Lower lobe of right lung (tissue), 2 donors: ENCODE measurements around the gene LSAMP. TPM values are rescaled to one million over a fixed set of nuclear protein-coding genes. Genes with fewer than 3 reads are reported as not detected.

Source experiments
- ATAC-seq, 2 donors: fragments of 200-7000 bp; cut with Tn5 transposase; one replicate each; pipeline ENCODE4 v1.9.1; 2020 to 2022; ENCODE audit warnings: mild to moderate bottlenecking in 2 of 2, moderate library complexity in 2 of 2
- DNase-seq: peaks from one replicate; pipeline ENCODE4 v3.0.0-alpha.2; 2020
- H3K27ac ChIP-seq: fragments of 200-600 bp; one replicate; pipeline ENCODE4 v1.8.0; 2022
- H3K27me3 ChIP-seq: fragments of 200-600 bp; one replicate; pipeline ENCODE4 v1.8.0; 2022; ENCODE audit warnings: low read depth
- H3K36me3 ChIP-seq: fragments of 200-600 bp; one replicate; pipeline ENCODE4 v1.8.0; 2022; ENCODE audit warnings: mild to moderate bottlenecking
- H3K4me1 ChIP-seq: fragments of 200-600 bp; one replicate; pipeline ENCODE4 v1.8.0; 2022
- H3K4me3 ChIP-seq: fragments of 200-600 bp; one replicate; pipeline ENCODE4 v1.8.0; 2022; ENCODE audit warnings: mild to moderate bottlenecking
- H3K9me3 ChIP-seq: fragments of 200-600 bp; one replicate; pipeline ENCODE4 v1.8.0; 2022
- intact Hi-C: fragments of 100-400 bp; cut with DNase I; formaldehyde crosslinking; loops from one replicate; pipeline ENCODE4 v1.11.0; 2022
- total RNA-seq: library from RNA; stranded (reverse); fragmentation: NEBNext Ultra II Directional; extraction: Animal tissue kit (Norgen Biotek cat#: 25700); gene quantifications from one replicate; pipeline ENCODE4 v1.2.1, GENCODE V29; 2021
- TF ChIP-seq, protein P1 (sequence below): fragments of 200-600 bp; IDR thresholded peaks from one replicate; pipeline ENCODE4 v1.8.0; 2022; ENCODE audit warnings: antibody characterized with exemption, mild to moderate bottlenecking
- donor health status: DM: no; HTN: yes; CAD: no; lungs with severe emphysema.

The LSAMP gene
- total RNA-seq, 1 donor from 2014 or later, result 20.1 TPM

DNA sequence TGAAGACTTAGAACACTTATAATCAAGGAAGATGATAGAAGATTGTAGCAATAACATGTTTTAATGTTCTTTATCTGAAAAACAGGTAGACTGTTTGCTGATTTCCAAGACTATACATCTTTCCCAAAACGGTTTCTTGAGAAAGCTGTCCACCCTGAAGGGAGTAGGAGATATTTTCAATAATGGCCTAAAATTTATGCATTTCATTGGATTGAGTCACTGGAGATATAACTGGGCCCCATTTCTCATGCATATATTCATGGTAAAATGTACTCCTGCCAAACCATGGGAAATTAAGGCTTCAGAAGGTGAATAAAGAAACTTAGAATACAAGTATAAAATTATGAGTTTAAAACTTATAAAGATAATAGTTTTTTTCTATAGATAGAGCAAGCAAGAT is 143.9 kb downstream of the LSAMP start:
- Histone ChIP-seq H3K4me1 (no peaks in the 10 kb centered on the region), H3K4me3 (no peak overlapping the region), H3K36me3 (no peaks in the 10 kb centered on the region), H3K27me3 (no peaks in the 10 kb centered on the region), H3K27ac (no peak overlapping the region), H3K9me3 (no peaks in the 10 kb centered on the region)
- ATAC-seq (no peak), DNase-seq (no peak)
- TF ChIP-seq, protein P1, sequence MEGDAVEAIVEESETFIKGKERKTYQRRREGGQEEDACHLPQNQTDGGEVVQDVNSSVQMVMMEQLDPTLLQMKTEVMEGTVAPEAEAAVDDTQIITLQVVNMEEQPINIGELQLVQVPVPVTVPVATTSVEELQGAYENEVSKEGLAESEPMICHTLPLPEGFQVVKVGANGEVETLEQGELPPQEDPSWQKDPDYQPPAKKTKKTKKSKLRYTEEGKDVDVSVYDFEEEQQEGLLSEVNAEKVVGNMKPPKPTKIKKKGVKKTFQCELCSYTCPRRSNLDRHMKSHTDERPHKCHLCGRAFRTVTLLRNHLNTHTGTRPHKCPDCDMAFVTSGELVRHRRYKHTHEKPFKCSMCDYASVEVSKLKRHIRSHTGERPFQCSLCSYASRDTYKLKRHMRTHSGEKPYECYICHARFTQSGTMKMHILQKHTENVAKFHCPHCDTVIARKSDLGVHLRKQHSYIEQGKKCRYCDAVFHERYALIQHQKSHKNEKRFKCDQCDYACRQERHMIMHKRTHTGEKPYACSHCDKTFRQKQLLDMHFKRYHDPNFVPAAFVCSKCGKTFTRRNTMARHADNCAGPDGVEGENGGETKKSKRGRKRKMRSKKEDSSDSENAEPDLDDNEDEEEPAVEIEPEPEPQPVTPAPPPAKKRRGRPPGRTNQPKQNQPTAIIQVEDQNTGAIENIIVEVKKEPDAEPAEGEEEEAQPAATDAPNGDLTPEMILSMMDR, result no peak
- intact Hi-C loops, result no loop called here

DNA sequence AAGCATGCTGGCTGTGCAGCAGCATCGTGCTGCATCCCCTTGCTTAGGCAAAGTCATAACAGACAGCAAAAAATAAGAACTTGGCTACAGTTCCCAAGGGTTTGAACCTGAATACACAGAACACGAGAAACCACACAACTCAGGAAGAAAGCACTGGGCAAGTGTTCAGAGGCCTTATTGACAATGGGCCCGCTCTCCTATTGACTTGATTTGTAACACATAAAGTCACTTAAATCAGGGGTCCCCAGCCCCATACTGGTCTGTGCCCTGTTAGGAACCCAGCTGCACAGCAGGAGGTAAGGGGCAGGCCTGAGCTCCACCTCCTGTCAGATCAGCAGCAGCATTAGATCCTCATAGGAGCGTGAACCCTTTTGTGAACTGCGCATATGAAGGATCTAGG is 145.1 kb downstream of the LSAMP start:
- DNase-seq (no peak), ATAC-seq (no peak)
- Histone ChIP-seq H3K4me3 (no peak overlapping the region), H3K9me3 (no peaks in the 10 kb centered on the region), H3K36me3 (no peaks in the 10 kb centered on the region), H3K27ac (no peak overlapping the region), H3K27me3 (no peaks in the 10 kb centered on the region), H3K4me1 (no peaks in the 10 kb centered on the region)
- intact Hi-C loops, result no loop called here
- TF ChIP-seq, protein P1, result no peak

DNA sequence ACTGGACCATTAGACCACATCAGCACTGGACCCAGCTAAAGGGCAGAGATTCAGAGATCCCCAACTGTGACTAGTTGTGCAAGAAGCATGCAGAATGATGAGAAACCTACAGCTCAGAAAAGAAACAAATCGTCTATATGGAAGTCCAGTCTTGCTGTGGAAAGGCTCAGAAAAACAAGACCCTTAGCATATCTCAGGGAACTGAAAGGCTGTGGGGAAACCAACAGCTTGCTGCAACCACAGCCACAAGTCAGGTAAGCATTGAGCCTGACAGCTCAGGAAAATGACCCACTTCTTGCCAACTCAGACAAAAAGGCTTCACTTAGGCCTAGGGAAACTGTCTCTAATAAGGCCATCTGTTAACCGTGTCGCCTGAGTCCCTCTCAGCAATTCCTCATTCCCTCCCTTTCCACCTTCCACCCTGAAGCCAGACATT is 145.6 kb downstream of the LSAMP start:
- H3K4me3 ChIP-seq, result no peak overlapping the region
- TF ChIP-seq, protein P1, result no peak

DNA sequence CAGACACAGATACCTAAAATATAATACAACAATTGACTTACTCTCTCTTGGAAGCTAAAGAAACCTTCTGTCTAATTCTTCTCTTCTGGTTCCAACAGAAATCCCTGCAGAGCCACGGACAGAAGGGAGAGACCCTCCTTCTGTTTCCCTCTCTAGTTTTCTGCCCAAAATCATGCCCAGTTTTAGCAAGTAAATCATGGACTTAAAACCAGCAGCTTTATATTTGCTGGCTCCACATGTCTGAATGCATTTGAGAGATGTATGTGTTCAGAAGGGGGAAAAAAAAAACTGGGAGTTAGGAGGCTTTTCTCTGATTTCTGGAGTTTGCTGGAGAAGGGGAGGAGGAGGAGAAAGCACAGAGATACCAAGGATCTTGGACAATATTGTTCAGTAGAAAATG is 147.1 kb downstream of the LSAMP start:
- Histone ChIP-seq H3K27me3 (no peaks in the 10 kb centered on the region), H3K4me1 (no peaks in the 10 kb centered on the region), H3K4me3 (no peak overlapping the region), H3K27ac (no peak overlapping the region), H3K36me3 (no peaks in the 10 kb centered on the region), H3K9me3 (no peaks in the 10 kb centered on the region)
- intact Hi-C loops, result no loop called here
- TF ChIP-seq, protein P1, result no peak
- no peak for ATAC-seq
- no peak for DNase-seq

More for the DNA sequence above, 145.6 kb downstream of the LSAMP start:
- no peak for DNase-seq
- Histone ChIP-seq H3K9me3 (no peaks in the 10 kb centered on the region), H3K27ac (no peak overlapping the region), H3K4me1 (no peaks in the 10 kb centered on the region), H3K36me3 (no peaks in the 10 kb centered on the region), H3K27me3 (no peaks in the 10 kb centered on the region)
- intact Hi-C loops, result no loop called here
- no peak for ATAC-seq

DNA sequence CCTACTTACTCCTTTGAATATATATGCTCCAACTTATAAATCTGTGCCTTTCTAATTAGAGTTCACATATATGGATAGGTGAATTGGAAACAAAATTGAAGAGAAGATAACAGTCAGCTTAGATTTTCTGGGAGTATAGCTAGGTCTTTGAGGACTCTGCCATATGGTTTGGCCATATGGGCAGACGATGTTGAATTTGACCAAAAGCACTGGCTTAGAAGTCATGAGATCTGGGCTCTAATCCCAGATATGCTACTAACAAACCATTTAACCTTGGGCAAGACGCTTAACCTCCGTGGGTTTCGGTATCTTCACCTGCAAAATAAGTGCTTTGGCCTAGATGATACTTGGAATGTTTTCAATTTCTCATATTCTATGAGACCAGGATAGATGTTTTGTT is 154.1 kb downstream of the LSAMP start:
- H3K36me3 ChIP-seq, result no peaks in the 10 kb centered on the region
- intact Hi-C loops, result no loop called here
- ATAC-seq (no peak), DNase-seq (no peak)
- no peaks in the 10 kb centered on the region for H3K4me1 ChIP-seq
- TF ChIP-seq, protein P1, result no peak
- no peak overlapping the region for H3K4me3 ChIP-seq
- no peak overlapping the region for H3K27ac ChIP-seq
- H3K27me3 ChIP-seq, result no peaks in the 10 kb centered on the region
- H3K9me3 ChIP-seq, result no peaks in the 10 kb centered on the region

DNA sequence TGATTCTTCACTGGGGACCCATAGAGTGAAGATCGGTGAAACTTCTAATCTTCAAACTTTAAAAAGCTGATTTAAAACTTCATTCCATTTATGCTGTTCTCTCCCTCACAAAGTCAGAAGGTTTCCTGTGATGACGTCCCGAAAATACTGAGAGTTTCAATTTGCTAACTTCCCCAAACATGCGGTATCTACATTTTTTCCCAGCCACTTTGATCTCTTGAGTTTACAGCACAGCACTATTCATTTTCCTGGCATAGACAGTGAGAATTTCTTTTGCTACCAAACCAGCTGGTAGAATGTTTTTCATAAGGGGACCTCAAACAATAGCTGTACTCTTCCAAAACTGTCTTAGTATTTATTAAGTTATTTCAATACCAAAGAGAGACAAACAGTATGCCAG is 156.8 kb downstream of the LSAMP start:
- H3K9me3 ChIP-seq, result no peaks in the 10 kb centered on the region
- intact Hi-C loops, result no loop called here
- ATAC-seq (no peak), DNase-seq (no peak)
- H3K27ac ChIP-seq, result no peak overlapping the region
- no peak overlapping the region for H3K4me3 ChIP-seq
- no peaks in the 10 kb centered on the region for H3K36me3 ChIP-seq
- TF ChIP-seq, protein P1, result no peak
- H3K4me1 ChIP-seq, result no peaks in the 10 kb centered on the region
- H3K27me3 ChIP-seq, result no peaks in the 10 kb centered on the region
